Stimulated activated CD4-positive, alpha-beta T cell treated with anti-CD3 and anti-CD28 coated beads, Interleukin-1b, Interleukin-23, amount 100 ng/mL, for 1 hour (primary cell): ENCODE results near the gene HNRNPC.
"Not testable (repeated sequence)": the region's sequence is repeated elsewhere in the genome, so short reads cannot be mapped to it uniquely, and the experiment has no call there.

Experiments
- DNase-seq, 2 donors: peaks; one replicate each; pipeline ENCODE4 v3.0.0-alpha.2; 2020; ENCODE audit warnings: low read depth in 2 of 2

Gene HNRNPC

GRCh38 chr14:21272661-21273060 is 3.4 kb upstream of the HNRNPC start:
- not testable (repeated sequence) for DNase-seq

- DNase-seq = no peak
Observed at GRCh38 chr14:21268617-21269251, 508 bp downstream of the HNRNPC start.

GRCh38 chr14:21267886-21268616 is 1.2 kb downstream of the HNRNPC start:
- no peak for DNase-seq

GRCh38 chr14:21267431-21267845 is 1.8 kb downstream of the HNRNPC start:
- no peak for DNase-seq

- DNase-seq = no peak
Observed at GRCh38 chr14:21264025-21264801, 5.0 kb downstream of the HNRNPC start.

- DNase-seq = no peak
Observed at GRCh38 chr14:21263284-21264024, 5.8 kb downstream of the HNRNPC start.

GRCh38 chr14:21262410-21262809 is 6.8 kb downstream of the HNRNPC start:
- no peak for DNase-seq

GRCh38 chr14:21261824-21262223 is 7.4 kb downstream of the HNRNPC start:
- no peak for DNase-seq

GRCh38 chr14:21258889-21259787 is 10.1 kb downstream of the HNRNPC start:
- DNase-seq = no peak

GRCh38 chr14:21258005-21258888 is 11.0 kb downstream of the HNRNPC start:
- DNase-seq = no peak

- no peak for DNase-seq
Observed at GRCh38 chr14:21257394-21257909, 11.8 kb downstream of the HNRNPC start.

- DNase-seq = no peak
Observed at GRCh38 chr14:21256539-21257393, 12.5 kb downstream of the HNRNPC start.

- DNase-seq = not testable (repeated sequence)
Observed at GRCh38 chr14:21256102-21256447, 13.2 kb downstream of the HNRNPC start.

- DNase-seq = no peak
Observed at GRCh38 chr14:21255385-21256101, 13.7 kb downstream of the HNRNPC start.

GRCh38 chr14:21252149-21252548 is 17.1 kb downstream of the HNRNPC start:
- no peak for DNase-seq

- DNase-seq = no peak
Observed at GRCh38 chr14:21251215-21251614, 18.0 kb downstream of the HNRNPC start.

GRCh38 chr14:21248739-21249411 is 20.4 kb downstream of the HNRNPC start:
- DNase-seq = no peak

- DNase-seq = no peak
Observed at GRCh38 chr14:21248338-21248737, 20.9 kb downstream of the HNRNPC start.
